OCI-LY7 (cell line): ENCODE data around the gene FBXL17.

Experiments used
- CTCF ChIP-seq: fragments of 200-600 bp; sonication (generic); conservative IDR thresholded peaks from 2 replicates; pipeline ENCODE4 v1.5.1; 2014; ENCODE audit warnings: mild to moderate bottlenecking, antibody characterized with exemption, low read length, moderate library complexity, mixed read lengths
- EZH2phosphoT487 ChIP-seq: fragments of 200-600 bp; sonication (generic); IDR thresholded peaks from 2 replicates; pipeline ENCODE4 v1.6.1; 2018; ENCODE audit warnings: low read depth, borderline replicate concordance, mild to moderate bottlenecking, mixed run types, antibody characterized with exemption, low read length, moderate library complexity, mixed read lengths

- TF ChIP-seq CTCF = no peak
- no peak for TF ChIP-seq EZH2phosphoT487
Measured at GRCh38 chr5:108430931-108431608, 49.2 kb upstream of the FBXL17 start.
